Urinary bladder (tissue), 4 donors: ENCODE measurements around the gene MRPL14. TPM values are rescaled to one million over a fixed set of nuclear protein-coding genes. Genes with fewer than 3 reads are reported as not detected.

ENCODE experiments used
- DNase-seq: peaks from one replicate; pipeline ENCODE4 v3.0.0-alpha.2; 2015; ENCODE audit errors: extremely low spot score
- H3K27ac ChIP-seq: one replicate; pipeline ENCODE4 v1.5.1; 2013; ENCODE audit warnings: low read depth, mild to moderate bottlenecking, moderate library complexity
- H3K36me3 ChIP-seq: one replicate; pipeline ENCODE4 v1.6.1; 2013; ENCODE audit warnings: mild to moderate bottlenecking, moderate library complexity; ENCODE audit not compliant: insufficient read depth
- H3K4me1 ChIP-seq: one replicate; pipeline ENCODE4 v1.6.1; 2013; ENCODE audit warnings: mild to moderate bottlenecking, moderate library complexity; ENCODE audit not compliant: insufficient read depth
- H3K4me3 ChIP-seq: one replicate; pipeline ENCODE4 v1.5.1; 2013; ENCODE audit warnings: low read depth, low read length
- WGBS: extraction: QIAGEN DNeasy Blood & Tissue Kit; methylation state at CpG from one replicate; pipeline ENCODE4 v1.1.7; 2013; 5-methylcytosine and 5-hydroxymethylcytosine counted together
- polyA plus RNA-seq: library from polyadenylated mRNA; stranded (reverse); fragments of 200-250 nt; gene quantifications from one replicate; pipeline ENCODE4 v1.2.3, GENCODE V29; 2013
- total RNA-seq: library from RNA; depleted of rRNA; stranded (reverse); fragments of >200 nt; gene quantifications from one replicate; pipeline ENCODE4 v1.2.3, GENCODE V29; 2014
- donor health status: healthy with polysubstance abuse.
- donor health status: healthy.

MRPL14 gene
- total and polyA plus RNA-seq, 2 donors: 27.4 to 42.0 TPM

GRCh38 chr6:44072959-44073611, 54.2 kb downstream of the MRPL14 start:
- Histone ChIP-seq H3K36me3 (no peaks in the 10 kb centered on the region), H3K4me1 (no peaks in the 10 kb centered on the region), H3K4me3 (peak overlapping the region; percentile 39), H3K27ac (peak overlapping the region; percentile 53)
- DNase-seq: peak; percentile 88
- 2% methylated on average over 55 of the region's 55 CpGs for WGBS

- H3K4me3 ChIP-seq: peak overlapping the region; percentile 39
- WGBS: 87% methylated on average over 4 of the region's 4 CpGs
- no peaks in the 10 kb centered on the region for H3K36me3 ChIP-seq
- no peak overlapping the region for H3K27ac ChIP-seq
- no peaks in the 10 kb centered on the region for H3K4me1 ChIP-seq
- no peak for DNase-seq
These were observed 54.7 kb downstream of the MRPL14 start for GRCh38 chr6:44072452-44072958.

GRCh38 chr6:44071670-44072451, 55.4 kb downstream of the MRPL14 start:
- 58% methylated on average over 8 of the region's 8 CpGs for WGBS
- no peaks in the 10 kb centered on the region for H3K36me3 ChIP-seq
- H3K27ac ChIP-seq: no peak overlapping the region
- DNase-seq: no peak
- H3K4me1 ChIP-seq: no peaks in the 10 kb centered on the region
- no peak overlapping the region for H3K4me3 ChIP-seq

GRCh38 chr6:44068607-44069296, 58.5 kb downstream of the MRPL14 start:
- Histone ChIP-seq H3K4me1 (no peaks in the 10 kb centered on the region), H3K36me3 (no peaks in the 10 kb centered on the region), H3K27ac (no peak overlapping the region), H3K4me3 (no peak overlapping the region)
- DNase-seq: no peak
- 90% methylated on average over 5 of the region's 5 CpGs for WGBS

GRCh38 chr6:44067173-44068139, 59.8 kb downstream of the MRPL14 start:
- no peak overlapping the region for H3K27ac ChIP-seq
- WGBS: 73% methylated on average over 7 of the region's 7 CpGs
- H3K4me1 ChIP-seq: no peaks in the 10 kb centered on the region
- no peak for DNase-seq
- H3K36me3 ChIP-seq: no peaks in the 10 kb centered on the region
- no peak overlapping the region for H3K4me3 ChIP-seq

GRCh38 chr6:44066394-44067172, 60.7 kb downstream of the MRPL14 start:
- Histone ChIP-seq H3K27ac (no peak overlapping the region), H3K4me3 (no peak overlapping the region), H3K4me1 (no peaks in the 10 kb centered on the region), H3K36me3 (no peaks in the 10 kb centered on the region)
- DNase-seq: no peak
- WGBS: 93% methylated on average over 6 of the region's 6 CpGs

- Histone ChIP-seq H3K4me3 (no peak overlapping the region), H3K4me1 (no peaks in the 10 kb centered on the region), H3K36me3 (no peaks in the 10 kb centered on the region), H3K27ac (no peak overlapping the region)
- DNase-seq: no peak
- WGBS: 91% methylated on average over 13 of the region's 13 CpGs
These were observed 61.7 kb downstream of the MRPL14 start for GRCh38 chr6:44065443-44066140.

- WGBS: over 99% methylated on average over 3 of the region's 3 CpGs
- Histone ChIP-seq H3K4me1 (no peaks in the 10 kb centered on the region), H3K4me3 (no peak overlapping the region), H3K36me3 (no peaks in the 10 kb centered on the region), H3K27ac (no peak overlapping the region)
- no peak for DNase-seq
These were observed 62.3 kb downstream of the MRPL14 start for GRCh38 chr6:44064948-44065272.

GRCh38 chr6:44064089-44064947, 62.9 kb downstream of the MRPL14 start:
- H3K4me3 ChIP-seq: no peak overlapping the region
- no peaks in the 10 kb centered on the region for H3K4me1 ChIP-seq
- no peak for DNase-seq
- WGBS: 64% methylated on average over 17 of the region's 17 CpGs
- H3K36me3 ChIP-seq: no peaks in the 10 kb centered on the region
- peak overlapping the region; percentile 64 for H3K27ac ChIP-seq

- no peak for DNase-seq
- no peak overlapping the region for H3K4me3 ChIP-seq
- H3K27ac ChIP-seq: no peak overlapping the region
- 95% methylated on average over 3 of the region's 3 CpGs for WGBS
- H3K4me1 ChIP-seq: no peaks in the 10 kb centered on the region
- H3K36me3 ChIP-seq: no peaks in the 10 kb centered on the region
These were observed 63.6 kb downstream of the MRPL14 start for GRCh38 chr6:44063561-44064059.
